ENCODE data around the gene MYH11.

MYH11 gene

DNA sequence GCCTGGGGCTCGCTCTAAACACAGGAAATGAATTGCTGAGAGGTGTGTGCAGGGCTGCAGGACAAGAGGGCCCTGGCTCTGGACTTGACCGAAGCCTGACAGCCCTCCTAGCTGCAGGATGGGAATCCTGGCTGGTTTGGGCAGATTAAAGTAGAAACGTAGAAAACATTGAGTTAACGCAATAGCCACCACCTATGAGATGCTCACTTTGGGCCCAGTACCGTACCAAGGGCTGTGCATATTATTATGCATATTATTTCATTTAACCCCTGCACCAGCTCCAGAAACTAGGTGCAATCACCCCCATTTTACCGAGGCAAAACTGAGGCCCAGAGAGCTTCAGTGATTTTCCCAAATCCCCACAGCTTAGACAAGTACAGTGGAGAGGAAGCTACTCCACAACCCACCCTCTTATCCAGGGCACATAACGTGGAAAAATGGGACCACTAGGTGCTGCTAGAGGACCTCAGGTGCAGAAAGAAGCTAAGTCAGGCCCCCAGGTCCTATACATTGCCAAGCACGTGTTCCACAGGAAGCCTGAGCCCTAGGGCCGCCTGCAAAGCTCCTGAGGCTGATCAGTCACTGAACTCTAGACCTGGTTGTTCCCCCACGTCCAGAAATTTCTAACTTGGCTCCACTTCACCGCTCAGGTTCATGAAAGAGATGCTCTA, 79.2 kb downstream of the MYH11 start:
- no peak overlapping the region for H3K4me3 ChIP-seq (ENCODE audit: control insufficient read depth, low read depth, low read length)
- no peak for DNase-seq (ENCODE audit: low read depth)
- TF ChIP-seq, protein P1, sequence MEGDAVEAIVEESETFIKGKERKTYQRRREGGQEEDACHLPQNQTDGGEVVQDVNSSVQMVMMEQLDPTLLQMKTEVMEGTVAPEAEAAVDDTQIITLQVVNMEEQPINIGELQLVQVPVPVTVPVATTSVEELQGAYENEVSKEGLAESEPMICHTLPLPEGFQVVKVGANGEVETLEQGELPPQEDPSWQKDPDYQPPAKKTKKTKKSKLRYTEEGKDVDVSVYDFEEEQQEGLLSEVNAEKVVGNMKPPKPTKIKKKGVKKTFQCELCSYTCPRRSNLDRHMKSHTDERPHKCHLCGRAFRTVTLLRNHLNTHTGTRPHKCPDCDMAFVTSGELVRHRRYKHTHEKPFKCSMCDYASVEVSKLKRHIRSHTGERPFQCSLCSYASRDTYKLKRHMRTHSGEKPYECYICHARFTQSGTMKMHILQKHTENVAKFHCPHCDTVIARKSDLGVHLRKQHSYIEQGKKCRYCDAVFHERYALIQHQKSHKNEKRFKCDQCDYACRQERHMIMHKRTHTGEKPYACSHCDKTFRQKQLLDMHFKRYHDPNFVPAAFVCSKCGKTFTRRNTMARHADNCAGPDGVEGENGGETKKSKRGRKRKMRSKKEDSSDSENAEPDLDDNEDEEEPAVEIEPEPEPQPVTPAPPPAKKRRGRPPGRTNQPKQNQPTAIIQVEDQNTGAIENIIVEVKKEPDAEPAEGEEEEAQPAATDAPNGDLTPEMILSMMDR (IDR thresholded peaks at IDR 0.05; ENCODE audit: control insufficient read depth, insufficient read depth, low read depth, low read length, missing control alignments): peak; percentile 73

DNA sequence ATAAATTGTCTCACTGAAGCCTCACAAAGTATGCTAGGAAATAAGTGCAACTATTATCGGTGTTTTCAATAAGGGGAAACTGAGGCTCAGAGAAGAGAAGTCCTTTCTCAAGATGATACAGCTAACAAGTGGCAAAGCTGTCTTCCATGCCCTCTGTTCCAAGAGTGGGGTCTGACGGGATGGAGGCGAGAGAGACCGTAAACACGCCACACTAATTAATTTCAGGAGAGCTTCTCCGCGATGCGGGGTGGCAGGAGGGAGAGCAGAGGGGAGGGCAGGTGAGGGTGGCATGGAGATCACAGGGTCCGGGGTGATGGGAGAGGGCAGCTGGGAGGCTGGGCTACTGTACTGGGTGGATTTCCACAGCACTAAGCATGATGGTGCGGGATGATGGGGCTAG, 80.3 kb downstream of the MYH11 start:
- TF ChIP-seq, protein P1 (IDR thresholded peaks at IDR 0.05; ENCODE audit: control insufficient read depth, insufficient read depth, low read depth, low read length, missing control alignments): no peak
- H3K4me3 ChIP-seq (ENCODE audit: control insufficient read depth, low read depth, low read length): no peak overlapping the region
- DNase-seq (ENCODE audit: low read depth): no peak

DNA sequence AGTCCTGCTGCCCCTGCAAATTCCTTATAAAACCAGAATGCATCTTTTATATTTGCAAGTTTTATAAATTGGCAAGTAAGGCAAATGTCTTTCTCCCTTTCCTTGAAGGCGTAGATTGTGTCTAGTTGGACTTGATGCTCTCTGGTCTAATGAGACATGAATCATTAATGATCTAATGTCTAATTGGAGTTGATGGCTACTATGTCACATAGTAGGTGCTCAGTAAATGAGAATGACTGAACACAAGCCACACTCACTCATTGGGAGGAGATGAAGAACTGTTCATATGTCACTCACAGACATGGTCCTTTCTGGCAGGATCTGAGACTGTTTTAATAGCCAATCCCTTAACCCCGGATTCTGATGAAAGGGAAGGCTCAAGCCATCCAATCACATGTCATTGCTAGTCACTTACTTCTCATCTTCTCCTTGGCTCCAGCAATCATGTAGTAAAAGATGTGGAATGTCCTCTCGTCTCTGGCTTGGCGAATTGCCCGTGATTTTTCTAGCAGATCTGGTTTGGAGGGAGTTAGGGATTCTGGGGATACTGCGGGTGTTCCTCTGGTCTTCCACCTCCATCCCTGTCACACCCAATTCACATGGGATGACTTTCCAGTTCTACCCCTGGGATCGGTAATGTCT, 81.0 kb downstream of the MYH11 start:
- H3K4me3 ChIP-seq (ENCODE audit: control insufficient read depth, low read depth, low read length): no peak overlapping the region
- no peak for DNase-seq (ENCODE audit: low read depth)
- TF ChIP-seq, protein P1 (IDR thresholded peaks at IDR 0.05; ENCODE audit: control insufficient read depth, insufficient read depth, low read depth, low read length, missing control alignments): no peak

DNA sequence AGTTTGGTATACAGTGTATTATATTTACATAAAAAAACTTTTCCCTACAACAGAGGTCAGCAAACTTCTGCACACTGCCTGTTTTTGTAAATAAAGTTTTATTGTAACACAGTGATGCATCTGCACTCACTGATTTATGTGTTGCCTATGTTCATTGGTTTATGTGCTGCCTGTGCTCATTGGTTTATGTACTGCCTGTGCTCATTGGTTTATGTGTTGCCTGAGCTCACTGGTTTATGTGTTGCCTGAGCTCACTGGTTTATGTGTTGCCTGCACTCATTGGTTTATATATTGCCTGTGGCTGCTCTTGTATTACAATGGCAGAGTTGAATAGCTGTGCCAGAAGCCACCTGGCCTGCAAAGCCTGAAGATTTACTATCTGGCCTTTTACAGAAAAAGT, 81.6 kb downstream of the MYH11 start:
- TF ChIP-seq, protein P1 (IDR thresholded peaks at IDR 0.05; ENCODE audit: control insufficient read depth, insufficient read depth, low read depth, low read length, missing control alignments): no peak
- DNase-seq (ENCODE audit: low read depth): no peak
- no peak overlapping the region for H3K4me3 ChIP-seq (ENCODE audit: control insufficient read depth, low read depth, low read length)

DNA sequence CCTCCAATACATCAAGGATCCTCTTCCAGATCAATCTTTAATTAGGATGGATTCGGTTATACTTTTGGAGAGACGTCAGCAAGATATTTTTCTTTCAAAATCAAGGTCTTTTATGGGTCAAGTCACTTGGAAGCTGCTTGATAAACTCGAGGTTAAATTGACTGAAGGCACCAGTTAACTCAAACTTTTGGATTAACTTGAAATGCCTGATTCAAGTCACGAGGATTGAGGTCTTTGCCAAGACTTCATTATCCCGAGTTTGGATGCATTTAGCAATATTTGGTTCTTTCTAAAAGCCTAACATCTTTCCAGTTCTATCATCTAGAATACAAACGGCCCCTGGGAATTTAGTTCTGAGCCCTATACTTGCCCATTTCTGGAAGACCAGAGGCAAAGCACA, 82.9 kb downstream of the MYH11 start:
- no peak for DNase-seq (ENCODE audit: low read depth)
- no peak overlapping the region for H3K4me3 ChIP-seq (ENCODE audit: control insufficient read depth, low read depth, low read length)
- TF ChIP-seq, protein P1 (IDR thresholded peaks at IDR 0.05; ENCODE audit: control insufficient read depth, insufficient read depth, low read depth, low read length, missing control alignments): no peak

DNA sequence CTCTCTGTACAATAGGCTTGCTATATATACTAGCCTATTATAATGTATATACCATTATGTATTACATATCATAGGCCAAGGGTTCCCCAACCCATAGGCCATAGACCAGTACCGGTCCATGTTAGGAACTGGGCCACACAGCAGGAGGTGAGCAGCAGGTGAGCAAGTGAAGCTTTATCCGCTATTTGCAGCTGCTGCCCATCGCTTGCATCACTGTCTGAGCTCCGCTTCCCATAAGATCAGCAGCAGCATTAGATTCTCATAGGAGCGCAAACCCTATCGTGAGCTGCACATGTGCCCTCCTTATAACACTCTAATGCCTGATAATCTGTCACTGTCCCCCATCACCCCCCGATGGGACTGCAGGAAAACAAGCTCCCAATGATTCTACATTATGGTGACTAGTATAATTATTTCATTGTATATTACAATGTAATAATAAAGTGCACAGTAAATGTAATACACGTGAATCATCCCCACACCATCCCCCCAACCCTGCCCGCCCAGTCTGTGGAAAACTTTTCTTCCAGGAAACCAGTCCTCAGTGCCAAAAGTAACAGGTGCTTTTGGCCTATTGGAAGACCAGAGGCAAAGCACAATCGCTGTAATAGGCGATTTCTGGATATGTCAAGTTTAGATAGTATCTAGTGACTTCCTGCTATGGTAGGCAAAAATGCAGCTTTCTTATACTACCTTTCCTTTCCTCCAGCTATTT, 84.1 kb downstream of the MYH11 start:
- no peak overlapping the region for H3K4me3 ChIP-seq (ENCODE audit: control insufficient read depth, low read depth, low read length)
- no peak for DNase-seq (ENCODE audit: low read depth)
- TF ChIP-seq, protein P1 (IDR thresholded peaks at IDR 0.05; ENCODE audit: control insufficient read depth, insufficient read depth, low read depth, low read length, missing control alignments): no peak

Data from AG09309 (cell line).